HG02610 (cell line): ENCODE measurements around the gene FUT7.

Source experiments
- ATAC-seq: cut with Tn5 transposase; IDR thresholded peaks from one replicate; pipeline ENCODE4 v1.9.1; 2021; ENCODE audit warnings: mild to moderate bottlenecking, moderate library complexity; ENCODE audit not compliant: unreplicated experiment

Gene FUT7

GRCh38 chr9:136985853-136986252 lies 46.0 kb downstream of the FUT7 start:
- no peak for ATAC-seq

- ATAC-seq: no peak
Measured at GRCh38 chr9:136985027-136985602, 46.8 kb downstream of the FUT7 start.

- no peak for ATAC-seq
Measured at GRCh38 chr9:136984464-136985026, 47.3 kb downstream of the FUT7 start.

- no peak for ATAC-seq
Measured at GRCh38 chr9:136983656-136984314, 48.1 kb downstream of the FUT7 start.

- no peak for ATAC-seq
Measured at GRCh38 chr9:136983167-136983566, 48.7 kb downstream of the FUT7 start.

- ATAC-seq: no peak
Measured at GRCh38 chr9:136982232-136983051, 49.4 kb downstream of the FUT7 start, which contains the start of gene LCNL1. TSS of gene LCNL1 (plus strand) at chr9:136982993. CDS start at chr9:136983587, 594 bp downstream.

- no peak for ATAC-seq
Measured at GRCh38 chr9:136981588-136982231, 50.2 kb downstream of the FUT7 start.

GRCh38 chr9:136980669-136981478 lies 51.0 kb downstream of the FUT7 start:
- ATAC-seq: no peak
